Measurements from ENCODE around the gene PTPRZ1. TPM values are rescaled to one million over a fixed set of nuclear protein-coding genes. Genes with fewer than 3 reads are reported as not detected.

PTPRZ1 gene
- total and polyA plus RNA-seq, 8 donors, result 0.60 to 2.5 (median 0.98) TPM

DNA sequence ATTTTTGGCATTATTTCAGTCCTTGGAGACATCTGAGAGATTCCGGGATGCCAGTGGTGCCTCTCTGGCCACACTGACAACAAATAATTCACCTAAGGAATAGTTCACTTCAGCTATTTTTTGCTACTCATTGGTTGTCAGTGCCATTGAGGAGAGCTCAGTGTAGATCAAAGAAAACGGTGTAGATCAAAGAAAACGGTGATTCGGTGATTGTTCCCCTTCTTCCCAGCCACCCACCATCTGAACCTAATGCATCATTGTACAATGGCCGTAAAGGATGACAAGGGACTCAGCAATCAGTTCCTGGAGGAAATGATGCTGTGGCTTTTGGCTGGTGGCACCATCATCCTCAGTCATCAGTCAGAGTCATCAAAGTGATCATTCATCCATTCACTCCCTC is 80.6 kb downstream of the PTPRZ1 start:
- H3K36me3 ChIP-seq, result no peaks in the 10 kb centered on the region
- TF ChIP-seq, protein P1, sequence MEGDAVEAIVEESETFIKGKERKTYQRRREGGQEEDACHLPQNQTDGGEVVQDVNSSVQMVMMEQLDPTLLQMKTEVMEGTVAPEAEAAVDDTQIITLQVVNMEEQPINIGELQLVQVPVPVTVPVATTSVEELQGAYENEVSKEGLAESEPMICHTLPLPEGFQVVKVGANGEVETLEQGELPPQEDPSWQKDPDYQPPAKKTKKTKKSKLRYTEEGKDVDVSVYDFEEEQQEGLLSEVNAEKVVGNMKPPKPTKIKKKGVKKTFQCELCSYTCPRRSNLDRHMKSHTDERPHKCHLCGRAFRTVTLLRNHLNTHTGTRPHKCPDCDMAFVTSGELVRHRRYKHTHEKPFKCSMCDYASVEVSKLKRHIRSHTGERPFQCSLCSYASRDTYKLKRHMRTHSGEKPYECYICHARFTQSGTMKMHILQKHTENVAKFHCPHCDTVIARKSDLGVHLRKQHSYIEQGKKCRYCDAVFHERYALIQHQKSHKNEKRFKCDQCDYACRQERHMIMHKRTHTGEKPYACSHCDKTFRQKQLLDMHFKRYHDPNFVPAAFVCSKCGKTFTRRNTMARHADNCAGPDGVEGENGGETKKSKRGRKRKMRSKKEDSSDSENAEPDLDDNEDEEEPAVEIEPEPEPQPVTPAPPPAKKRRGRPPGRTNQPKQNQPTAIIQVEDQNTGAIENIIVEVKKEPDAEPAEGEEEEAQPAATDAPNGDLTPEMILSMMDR (IDR thresholded peaks at IDR 0.05), result no peak
- 83 to 86% methylated on average over 5 of the region's 5 CpGs for WGBS, 2 donors
- H3K27ac ChIP-seq, result no peak overlapping the region
- no peak overlapping the region for H3K4me3 ChIP-seq
- ATAC-seq, result no peak
- H3K4me1 ChIP-seq, result no peaks in the 10 kb centered on the region
- no peak for FAIRE-seq
- no peaks in the 10 kb centered on the region for H3K27me3 ChIP-seq
- intact Hi-C loops (cut with DNase I), result no loop called here
- no peaks in the 10 kb centered on the region for H3K9me3 ChIP-seq
- no peak for DNase-seq

DNA sequence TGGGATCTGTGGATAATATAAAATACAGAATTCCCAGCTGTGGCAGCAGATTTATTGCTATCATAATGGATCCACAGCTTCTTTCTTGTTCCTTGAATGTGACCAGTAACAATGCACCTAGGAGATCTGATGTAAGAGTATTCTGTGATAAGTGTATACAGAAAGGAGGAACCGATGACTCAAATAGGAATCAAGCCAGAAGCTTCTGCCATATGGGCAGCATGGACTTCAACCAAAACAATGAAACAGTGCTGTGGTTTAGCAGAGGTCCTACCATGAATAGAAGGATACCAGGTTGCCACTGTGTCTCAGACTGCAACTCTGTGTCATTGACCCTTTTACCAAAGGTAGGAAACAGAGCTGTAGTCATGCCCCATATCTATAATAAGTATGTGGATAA is 81.8 kb downstream of the PTPRZ1 start:
- Histone ChIP-seq H3K27me3 (no peaks in the 10 kb centered on the region), H3K4me3 (no peak overlapping the region), H3K4me1 (no peaks in the 10 kb centered on the region), H3K36me3 (no peaks in the 10 kb centered on the region), H3K27ac (no peak overlapping the region), H3K9me3 (no peaks in the 10 kb centered on the region)
- no peak for FAIRE-seq
- no peak for DNase-seq
- 93 to 96% methylated on average over 1 of the region's 1 CpG for WGBS, 2 donors
- intact Hi-C loops (cut with DNase I), result no loop called here
- ATAC-seq, result no peak
- TF ChIP-seq, protein P1 (IDR thresholded peaks at IDR 0.05), result no peak

DNA sequence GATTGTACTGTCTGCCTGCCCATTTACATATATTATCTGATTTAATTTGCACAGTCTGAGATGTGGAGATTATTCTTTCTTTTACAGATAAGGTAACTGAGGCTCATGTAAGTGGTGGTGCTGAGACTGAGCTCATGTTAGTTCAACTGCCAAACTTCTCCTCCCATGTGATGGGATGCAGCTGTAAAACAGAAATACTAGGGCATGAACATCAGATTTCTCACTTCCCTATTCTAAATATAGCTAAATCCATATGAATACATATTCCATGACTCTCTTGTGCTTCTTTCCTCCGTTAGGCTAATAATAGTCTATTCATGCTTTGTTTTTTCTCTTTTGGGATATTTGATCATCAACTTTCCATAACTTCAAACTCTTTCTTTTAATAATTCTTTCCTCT is 84.7 kb downstream of the PTPRZ1 start:
- TF ChIP-seq, protein P1 (IDR thresholded peaks at IDR 0.05), result no peak
- 72 to 77% methylated on average over 1 of the region's 1 CpG for WGBS, 2 donors
- DNase-seq (no peak), FAIRE-seq (no peak), ATAC-seq (no peak)
- Histone ChIP-seq H3K27me3 (no peaks in the 10 kb centered on the region), H3K36me3 (no peaks in the 10 kb centered on the region), H3K9me3 (no peaks in the 10 kb centered on the region), H3K27ac (no peak overlapping the region), H3K4me1 (no peaks in the 10 kb centered on the region), H3K4me3 (no peak overlapping the region)
- intact Hi-C loops (cut with DNase I), result no loop called here

DNA sequence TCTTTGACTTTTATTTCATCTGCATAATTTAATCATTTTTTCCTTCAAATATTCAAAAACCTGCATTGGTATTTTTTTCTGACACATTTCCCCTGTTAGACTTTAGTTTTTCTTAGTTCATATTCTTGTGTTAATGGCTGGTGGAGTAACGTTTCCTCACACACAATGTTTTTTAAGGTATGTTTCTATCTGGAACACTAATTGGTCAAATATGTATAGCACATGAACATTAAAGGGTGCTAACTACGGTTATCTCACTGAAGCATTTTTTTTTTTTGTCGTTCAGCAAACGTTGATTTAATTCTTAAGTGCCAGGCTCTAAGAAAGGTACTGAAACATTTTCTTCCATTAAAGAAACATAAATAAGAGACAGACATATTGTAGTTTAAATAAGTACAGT is 87.7 kb downstream of the PTPRZ1 start:
- 48 to 49% methylated on average over 4 of the region's 4 CpGs for WGBS, 2 donors
- FAIRE-seq (no peak), ATAC-seq (no peak), DNase-seq (no peak)
- intact Hi-C loops (cut with DNase I), result no loop called here
- TF ChIP-seq, protein P1 (IDR thresholded peaks at IDR 0.05), result no peak
- no peak overlapping the region for H3K27ac ChIP-seq
- H3K4me3 ChIP-seq, result no peak overlapping the region
- no peaks in the 10 kb centered on the region for H3K27me3 ChIP-seq
- no peaks in the 10 kb centered on the region for H3K36me3 ChIP-seq
- no peaks in the 10 kb centered on the region for H3K4me1 ChIP-seq
- no peaks in the 10 kb centered on the region for H3K9me3 ChIP-seq

DNA sequence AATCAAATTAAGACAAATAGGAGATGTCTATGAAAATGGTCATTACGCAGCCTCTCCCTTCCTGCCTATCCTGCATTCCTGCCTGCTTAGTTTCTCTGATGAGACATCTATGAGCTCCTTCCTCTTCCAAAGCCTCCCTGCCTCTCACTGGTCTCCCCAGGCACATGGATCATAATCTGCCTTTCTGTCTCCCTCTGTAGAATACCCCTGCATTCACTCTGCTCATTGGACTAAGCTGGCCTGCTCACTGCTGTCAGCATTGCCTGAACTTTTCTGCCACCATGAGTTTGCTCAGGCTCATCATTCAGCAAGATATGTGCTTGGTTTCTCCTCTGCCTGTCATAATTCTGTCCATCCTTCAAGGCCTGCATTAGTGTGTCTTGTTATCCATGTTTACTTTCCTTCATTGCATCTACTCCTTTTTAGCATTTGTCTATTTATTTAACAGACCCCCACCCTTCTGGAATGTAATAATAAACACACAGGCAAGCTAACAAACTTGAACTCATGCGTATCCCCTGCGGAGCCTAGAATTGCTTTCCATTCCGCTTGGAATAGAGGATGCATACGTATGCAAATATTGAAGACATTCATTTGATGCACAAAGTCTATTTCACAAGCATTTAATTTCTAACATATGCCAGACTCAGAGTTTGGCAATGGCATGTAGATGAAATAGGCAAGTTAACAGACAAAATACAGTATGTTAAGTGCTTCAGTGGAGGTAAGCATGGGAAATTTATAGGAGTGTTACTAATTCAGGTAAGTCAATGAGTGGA is 88.3 kb downstream of the PTPRZ1 start:
- DNase-seq (no peak), ATAC-seq (no peak), FAIRE-seq (no peak)
- WGBS, 2 donors, result 87 to 88% methylated on average over 5 of the region's 5 CpGs
- intact Hi-C loops (cut with DNase I), result no loop called here
- Histone ChIP-seq H3K27me3 (no peaks in the 10 kb centered on the region), H3K27ac (no peak overlapping the region), H3K4me1 (no peaks in the 10 kb centered on the region), H3K9me3 (no peaks in the 10 kb centered on the region), H3K4me3 (no peak overlapping the region), H3K36me3 (no peaks in the 10 kb centered on the region)
- TF ChIP-seq, protein P1 (IDR thresholded peaks at IDR 0.05), result no peak

Data from pancreas (tissue), 10 donors.